OCI-LY7 (cell line): ENCODE results near the gene ALG8. TPM values are rescaled to one million over a fixed set of nuclear protein-coding genes. Genes with fewer than 3 reads are reported as not detected.

Experiments used
- BruUV-seq: library from RNA; stranded (reverse); fragments of 400-500 nt; replicated peaks from 2 replicates; lab custom pipeline; 2021; lab: Mats Ljungman, UMichigan
- CTCF ChIA-PET: fragments of 300-600 bp; sonication (Branson Sonifier 250); formaldehyde crosslinking; loops from one replicate; lab custom pipeline; 2022; ENCODE audit warnings: antibody characterized with exemption; ENCODE audit not compliant: unreplicated experiment; lab: Charles Lee
- POLR2A ChIA-PET: fragments of 300-600 bp; sonication (Branson Sonifier 250); formaldehyde crosslinking; loops from one replicate; lab custom pipeline; 2022; ENCODE audit warnings: antibody characterized with exemption; lab: Charles Lee
- DNase-seq: peaks from one replicate; pipeline ENCODE4 v3.0.0-alpha.2; 2015; ENCODE audit warnings: low spot score
- H2AFZ ChIP-seq: fragments of 200-600 bp; sonication (generic), shearing (Covaris generic); 2 replicates; pipeline ENCODE4 v1.6.1; 2014; ENCODE audit warnings: mild to moderate bottlenecking, antibody characterized with exemption, low read length, moderate library complexity
- H3K27ac ChIP-seq: fragments of 200-600 bp; sonication (generic); 2 replicates; pipeline ENCODE4 v1.5.1; 2014; ENCODE audit warnings: mixed run types, low read depth, mild to moderate bottlenecking, moderate library complexity, low read length, inconsistent platforms; ENCODE audit not compliant: poor library complexity, severe bottlenecking
- H3K36me3 ChIP-seq: fragments of 200-600 bp; sonication (generic); 2 replicates; pipeline ENCODE4 v1.6.1; 2014; ENCODE audit warnings: mild to moderate bottlenecking, antibody characterized with exemption, low read length, moderate library complexity, mixed read lengths; ENCODE audit not compliant: insufficient read depth
- H3K4me1 ChIP-seq: fragments of 200-600 bp; sonication (generic); 2 replicates; pipeline ENCODE4 v1.5.1; 2014; ENCODE audit warnings: mild to moderate bottlenecking, low read length; ENCODE audit not compliant: insufficient read depth, poor library complexity, severe bottlenecking
- H3K4me2 ChIP-seq: fragments of 200-600 bp; sonication (generic); 2 replicates; pipeline ENCODE4 v1.6.1; 2014; ENCODE audit warnings: mild to moderate bottlenecking, low read length
- H3K4me3 ChIP-seq: fragments of 200-600 bp; sonication (generic); 2 replicates; pipeline ENCODE4 v1.5.1; 2014; ENCODE audit warnings: mild to moderate bottlenecking, low read depth, low read length; ENCODE audit not compliant: poor library complexity, severe bottlenecking
- H3K79me2 ChIP-seq: fragments of 200-600 bp; sonication (generic); 2 replicates; pipeline ENCODE4 v1.6.1; 2016; ENCODE audit warnings: low read depth, mild to moderate bottlenecking, low read length, moderate library complexity, mixed read lengths; ENCODE audit not compliant: insufficient read depth
- H3K9me2 ChIP-seq: fragments of 200-600 bp; sonication (generic); 2 replicates; pipeline ENCODE4 v1.6.1; 2016; ENCODE audit warnings: mild to moderate bottlenecking, low read length, mixed read lengths; ENCODE audit not compliant: insufficient read depth
- H3K9me3 ChIP-seq: fragments of 200-600 bp; sonication (generic); 2 replicates; pipeline ENCODE4 v1.6.1; 2014; ENCODE audit warnings: mild to moderate bottlenecking, mixed run types, low read length, mixed read lengths
- H4K20me1 ChIP-seq: fragments of 200-600 bp; sonication (generic); 2 replicates; pipeline ENCODE4 v1.6.1; 2014; ENCODE audit warnings: mild to moderate bottlenecking, antibody characterized with exemption, low read length, moderate library complexity, mixed read lengths; ENCODE audit not compliant: insufficient read depth
- EZH2phosphoT487 ChIP-seq: fragments of 200-600 bp; sonication (generic); IDR thresholded peaks from 2 replicates; pipeline ENCODE4 v1.6.1; 2018; ENCODE audit warnings: low read depth, borderline replicate concordance, mild to moderate bottlenecking, mixed run types, antibody characterized with exemption, low read length, moderate library complexity, mixed read lengths
- intact Hi-C: fragments of 100-400 bp; cut with micrococcal nuclease; formaldehyde crosslinking; loops from one replicate; pipeline ENCODE4 v1.10.0; 2022; ENCODE audit not compliant: unreplicated experiment
- total RNA-seq, 2 experiments: library from RNA; depleted of rRNA in 1 of 2; stranded (reverse); fragments of >200 nt in 1 of 2; shearing (Covaris generic) in 1 of 2; gene quantifications; 2 replicates each; pipeline ENCODE4 v1.2.3, GENCODE V29; 2014 to 2022
- TF ChIP-seq, protein P1 (sequence below): fragments of 200-600 bp; sonication (generic); conservative IDR thresholded peaks from 2 replicates; pipeline ENCODE4 v1.5.1; 2014; ENCODE audit warnings: mild to moderate bottlenecking, antibody characterized with exemption, low read length, moderate library complexity, mixed read lengths

The ALG8 gene
- total RNA-seq, 2 experiments from 2014 or later = 42.5 to 66.1 TPM

DNA sequence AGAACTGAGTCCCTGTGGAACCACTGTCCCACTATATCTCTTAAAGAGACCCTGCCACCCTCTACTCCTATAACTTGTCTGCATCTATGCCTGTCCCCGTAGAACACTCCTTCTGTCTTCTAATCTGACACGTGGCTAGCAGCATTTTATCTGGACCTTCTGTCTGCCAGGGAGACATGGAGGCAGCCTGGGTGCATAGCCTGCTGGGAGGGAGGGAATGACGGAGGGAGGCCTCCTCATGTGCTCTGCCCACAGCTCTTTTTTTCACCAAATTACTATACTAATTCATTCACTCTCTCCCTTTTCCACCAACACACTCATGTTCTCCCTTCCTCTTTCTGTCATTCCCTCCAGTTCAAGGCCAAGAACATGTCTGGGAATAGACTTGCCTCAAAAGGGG, 83.3 kb downstream of the ALG8 start:
- no peak overlapping the region for H3K27ac ChIP-seq

DNA sequence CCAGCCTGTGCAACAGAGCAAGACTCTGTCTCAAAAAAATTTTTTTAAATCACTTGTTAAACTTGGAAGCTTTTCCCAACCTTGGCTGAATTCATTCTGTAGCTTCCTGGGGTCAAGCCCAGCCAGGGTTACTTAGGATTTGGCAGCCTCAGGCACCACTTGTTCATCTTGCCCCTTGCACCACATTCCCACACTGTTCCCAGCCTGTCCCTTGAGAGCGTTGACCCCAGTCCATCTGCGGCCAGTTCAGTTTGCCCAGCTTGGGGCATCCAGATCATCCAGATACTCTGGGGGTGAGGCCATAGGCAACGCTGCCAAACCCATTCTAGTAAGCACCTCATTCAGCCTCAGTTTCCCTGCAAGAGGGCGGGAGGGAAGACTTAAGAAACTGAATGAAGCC, 84.5 kb downstream of the ALG8 start:
- Histone ChIP-seq H3K36me3 (no peaks in the 10 kb centered on the region), H3K79me2 (no peaks in the 10 kb centered on the region), H3K9me2 (no peaks in the 10 kb centered on the region), H2AFZ (no peak overlapping the region), H3K9me3 (no peaks in the 10 kb centered on the region), H3K4me2 (no peak overlapping the region), H3K4me1 (no peaks in the 10 kb centered on the region), H3K4me3 (no peak overlapping the region), H4K20me1 (no peaks in the 10 kb centered on the region), H3K27ac (no peak overlapping the region)
- no TSS peak for BruUV-seq
- DNase-seq = no peak
- TF ChIP-seq, protein P1, sequence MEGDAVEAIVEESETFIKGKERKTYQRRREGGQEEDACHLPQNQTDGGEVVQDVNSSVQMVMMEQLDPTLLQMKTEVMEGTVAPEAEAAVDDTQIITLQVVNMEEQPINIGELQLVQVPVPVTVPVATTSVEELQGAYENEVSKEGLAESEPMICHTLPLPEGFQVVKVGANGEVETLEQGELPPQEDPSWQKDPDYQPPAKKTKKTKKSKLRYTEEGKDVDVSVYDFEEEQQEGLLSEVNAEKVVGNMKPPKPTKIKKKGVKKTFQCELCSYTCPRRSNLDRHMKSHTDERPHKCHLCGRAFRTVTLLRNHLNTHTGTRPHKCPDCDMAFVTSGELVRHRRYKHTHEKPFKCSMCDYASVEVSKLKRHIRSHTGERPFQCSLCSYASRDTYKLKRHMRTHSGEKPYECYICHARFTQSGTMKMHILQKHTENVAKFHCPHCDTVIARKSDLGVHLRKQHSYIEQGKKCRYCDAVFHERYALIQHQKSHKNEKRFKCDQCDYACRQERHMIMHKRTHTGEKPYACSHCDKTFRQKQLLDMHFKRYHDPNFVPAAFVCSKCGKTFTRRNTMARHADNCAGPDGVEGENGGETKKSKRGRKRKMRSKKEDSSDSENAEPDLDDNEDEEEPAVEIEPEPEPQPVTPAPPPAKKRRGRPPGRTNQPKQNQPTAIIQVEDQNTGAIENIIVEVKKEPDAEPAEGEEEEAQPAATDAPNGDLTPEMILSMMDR = no peak
- no peak for TF ChIP-seq EZH2phosphoT487
- intact Hi-C loops = no loop called here
- CTCF ChIA-PET = no interaction called here
- POLR2A ChIA-PET = no interaction called here

More for the DNA sequence above, 83.3 kb downstream of the ALG8 start:
- no peak overlapping the region for H3K4me2 ChIP-seq
- no peak for DNase-seq
- H3K4me3 ChIP-seq = no peak overlapping the region
- intact Hi-C loops = no loop called here
- H3K36me3 ChIP-seq = no peaks in the 10 kb centered on the region
- H4K20me1 ChIP-seq = no peaks in the 10 kb centered on the region
- H2AFZ ChIP-seq = no peak overlapping the region
- no TSS peak for BruUV-seq
- CTCF ChIA-PET = no interaction called here
- no peaks in the 10 kb centered on the region for H3K9me2 ChIP-seq
- POLR2A ChIA-PET = no interaction called here
- no peaks in the 10 kb centered on the region for H3K4me1 ChIP-seq
- no peaks in the 10 kb centered on the region for H3K9me3 ChIP-seq
- no peaks in the 10 kb centered on the region for H3K79me2 ChIP-seq
- TF ChIP-seq EZH2phosphoT487 = no peak
- TF ChIP-seq, protein P1 = no peak

DNA sequence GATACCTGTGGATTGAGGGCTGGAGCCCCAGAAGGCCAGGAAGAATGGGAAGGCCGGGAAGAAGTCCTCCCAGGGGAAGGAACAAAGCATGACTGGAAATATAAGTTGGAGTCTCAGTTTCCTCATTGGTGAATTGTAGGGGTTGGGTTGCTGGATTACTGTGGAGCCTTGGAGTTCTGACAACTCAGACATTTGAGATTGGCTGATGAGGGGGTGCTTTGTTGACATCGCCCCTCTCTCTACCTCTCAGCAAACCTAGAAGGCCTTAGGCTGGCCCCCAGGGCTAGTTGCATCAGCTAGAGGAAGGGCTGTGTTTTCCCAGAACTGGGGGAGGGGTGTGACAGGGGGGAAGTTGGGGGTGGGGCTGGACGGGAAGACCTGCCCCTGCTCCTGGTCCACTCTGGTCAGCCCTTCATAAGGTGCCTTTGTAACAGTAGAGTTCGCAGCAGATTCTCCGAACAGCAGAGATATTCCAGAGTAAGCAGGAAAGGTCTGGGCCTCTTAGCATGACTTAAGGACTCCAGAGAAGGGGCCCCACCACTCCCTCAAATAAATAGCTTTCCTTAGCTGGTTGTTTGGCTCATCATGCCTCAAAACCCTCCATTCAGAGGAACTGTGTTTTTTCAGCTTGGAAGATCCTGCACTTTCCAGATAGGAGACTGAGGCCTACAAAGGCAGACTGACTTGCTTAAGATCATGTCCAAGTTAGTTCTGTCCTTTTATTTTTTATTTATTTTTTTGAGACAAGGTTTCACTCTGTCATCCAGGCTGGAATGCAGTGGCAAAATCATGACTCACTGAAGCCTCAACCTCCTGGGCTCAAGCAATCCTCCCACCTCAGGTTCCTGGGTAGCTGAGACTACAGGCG, 88.2 kb downstream of the ALG8 start:
- BruUV-seq = no TSS peak
- Histone ChIP-seq H3K79me2 (no peaks in the 10 kb centered on the region), H2AFZ (no peak overlapping the region), H3K27ac (no peak overlapping the region), H3K9me2 (no peaks in the 10 kb centered on the region), H3K9me3 (no peaks in the 10 kb centered on the region), H3K4me3 (no peak overlapping the region), H3K4me2 (no peak overlapping the region), H3K36me3 (no peaks in the 10 kb centered on the region), H4K20me1 (no peaks in the 10 kb centered on the region), H3K4me1 (no peaks in the 10 kb centered on the region)
- ChIA-PET CTCF (no interaction called here), POLR2A (no interaction called here)
- TF ChIP-seq EZH2phosphoT487 = no peak
- TF ChIP-seq, protein P1 = no peak
- DNase-seq = no peak
- intact Hi-C loops = no loop called here
